ENCODE measurements around the gene PAN2. TPM values are rescaled to one million over a fixed set of nuclear protein-coding genes. Genes with fewer than 3 reads are reported as not detected.

The PAN2 gene
- total RNA-seq, 1 experiment from 2014 or later, result 15.3 TPM

GRCh38 chr12:56334490-56334793 lies 642 bp upstream of the PAN2 start:
- intact Hi-C loops (cut with micrococcal nuclease), result loop anchor here (1.0 kb wide), 1 partner anchor 130 kb away; no protein-coding TSS in a partner anchor
- CTCF ChIA-PET, result no interaction called here
- no peak for ATAC-seq

DNA sequence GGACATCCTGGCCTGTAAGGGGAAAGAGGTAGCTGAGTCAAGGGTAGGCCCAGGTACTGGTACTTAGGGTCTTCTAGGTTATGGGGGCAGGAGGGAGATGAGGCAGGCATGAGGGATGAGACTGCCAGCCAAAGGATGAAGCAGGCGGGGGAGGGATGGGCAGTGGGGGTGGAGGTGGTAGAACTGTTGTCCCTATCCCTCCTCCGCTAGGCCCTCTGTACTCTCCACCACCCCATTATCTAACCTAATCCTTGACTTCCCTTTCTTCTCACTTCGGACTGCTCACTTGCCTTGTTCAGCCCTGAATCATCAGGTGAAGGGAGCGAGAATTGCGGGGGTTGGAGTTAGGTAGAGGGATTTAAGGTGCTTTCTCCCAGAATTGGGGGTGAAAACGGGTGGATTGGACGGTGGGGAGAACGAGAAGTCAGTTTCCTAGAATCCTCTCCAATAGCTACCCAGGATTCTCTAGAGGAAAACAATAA lies 562 bp downstream of the PAN2 start:
- ATAC-seq (no peak), DNase-seq (no peak)
- H3K4me1 ChIP-seq (ENCODE audit: insufficient read depth, low read length), result peaks cover 26% of the 10 kb centered on the region
- no peaks in the 10 kb centered on the region for H4K20me1 ChIP-seq (ENCODE audit: low read length)
- POLR2A ChIA-PET (ENCODE audit: unreplicated experiment), result interaction anchor here (0.6 to 0.9 kb wide), 3 partner anchors 17 to 40 kb away, joined by 4 to 9 read pairs (median 6); partner anchors contain the start of genes CNPY2 and STAT2
- H2AFZ ChIP-seq (ENCODE audit: low read length), result peak overlapping the region; percentile 99
- no peaks in the 10 kb centered on the region for H3K79me2 ChIP-seq (ENCODE audit: low read length)
- no peaks in the 10 kb centered on the region for H3K27me3 ChIP-seq (ENCODE audit: low read length)
- H3K4me3 ChIP-seq (ENCODE audit: low read length), result peak overlapping the region; percentile 72
- H3K9me2 ChIP-seq (replicated peaks; ENCODE audit: low read length), result no peaks in the 10 kb centered on the region
- intact Hi-C loops (cut with micrococcal nuclease), result no loop called here
- H3K4me2 ChIP-seq (ENCODE audit: low read length), result peak overlapping the region; percentile 93
- H3K9ac ChIP-seq (ENCODE audit: low read length), result peak overlapping the region; percentile 91
- peak overlapping the region; percentile 92 for H3K27ac ChIP-seq (ENCODE audit: low read length)
- no peaks in the 10 kb centered on the region for H3F3A ChIP-seq (ENCODE audit: low read length, unreplicated experiment)
- no peaks in the 10 kb centered on the region for H3K9me3 ChIP-seq (ENCODE audit: low read length)
- TF ChIP-seq EZH2 (IDR thresholded peaks at IDR 0.05; ENCODE audit: low read length, unreplicated experiment) (no peak), EZH2phosphoT487 (IDR thresholded peaks at IDR 0.05; ENCODE audit: borderline replicate concordance, low read length) (no peak)
- TF ChIP-seq, protein P1, sequence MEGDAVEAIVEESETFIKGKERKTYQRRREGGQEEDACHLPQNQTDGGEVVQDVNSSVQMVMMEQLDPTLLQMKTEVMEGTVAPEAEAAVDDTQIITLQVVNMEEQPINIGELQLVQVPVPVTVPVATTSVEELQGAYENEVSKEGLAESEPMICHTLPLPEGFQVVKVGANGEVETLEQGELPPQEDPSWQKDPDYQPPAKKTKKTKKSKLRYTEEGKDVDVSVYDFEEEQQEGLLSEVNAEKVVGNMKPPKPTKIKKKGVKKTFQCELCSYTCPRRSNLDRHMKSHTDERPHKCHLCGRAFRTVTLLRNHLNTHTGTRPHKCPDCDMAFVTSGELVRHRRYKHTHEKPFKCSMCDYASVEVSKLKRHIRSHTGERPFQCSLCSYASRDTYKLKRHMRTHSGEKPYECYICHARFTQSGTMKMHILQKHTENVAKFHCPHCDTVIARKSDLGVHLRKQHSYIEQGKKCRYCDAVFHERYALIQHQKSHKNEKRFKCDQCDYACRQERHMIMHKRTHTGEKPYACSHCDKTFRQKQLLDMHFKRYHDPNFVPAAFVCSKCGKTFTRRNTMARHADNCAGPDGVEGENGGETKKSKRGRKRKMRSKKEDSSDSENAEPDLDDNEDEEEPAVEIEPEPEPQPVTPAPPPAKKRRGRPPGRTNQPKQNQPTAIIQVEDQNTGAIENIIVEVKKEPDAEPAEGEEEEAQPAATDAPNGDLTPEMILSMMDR (conservative IDR thresholded peaks at IDR 0.05; ENCODE audit: low read depth, low read length), result no peak
- TSS peak; percentile 94 for BruUV-seq (replicated peaks)
- CTCF ChIA-PET, result no interaction called here
- no peaks in the 10 kb centered on the region for H3K36me3 ChIP-seq (ENCODE audit: low read depth, low read length)

More at GRCh38 chr12:56334490-56334793, 642 bp upstream of the PAN2 start:
- peak overlapping the region; percentile 91 for H3K9ac ChIP-seq (ENCODE audit: low read length)
- H3F3A ChIP-seq (ENCODE audit: low read length, unreplicated experiment), result no peaks in the 10 kb centered on the region
- BruUV-seq (replicated peaks), result TSS peak; percentile 98
- H3K9me2 ChIP-seq (replicated peaks; ENCODE audit: low read length), result no peaks in the 10 kb centered on the region
- H3K27ac ChIP-seq (ENCODE audit: low read length), result peak overlapping the region; percentile 92
- no peaks in the 10 kb centered on the region for H4K20me1 ChIP-seq (ENCODE audit: low read length)
- H3K4me3 ChIP-seq (ENCODE audit: low read length), result peak overlapping the region; percentile 72
- H3K9me3 ChIP-seq (ENCODE audit: low read length), result no peaks in the 10 kb centered on the region
- H3K4me2 ChIP-seq (ENCODE audit: low read length), result peak overlapping the region; percentile 93
- no peaks in the 10 kb centered on the region for H3K36me3 ChIP-seq (ENCODE audit: low read depth, low read length)
- TF ChIP-seq EZH2phosphoT487 (IDR thresholded peaks at IDR 0.05; ENCODE audit: borderline replicate concordance, low read length) (no peak), EZH2 (IDR thresholded peaks at IDR 0.05; ENCODE audit: low read length, unreplicated experiment) (no peak)
- TF ChIP-seq, protein P1 (conservative IDR thresholded peaks at IDR 0.05; ENCODE audit: low read depth, low read length), result no peak
- H3K79me2 ChIP-seq (ENCODE audit: low read length), result no peaks in the 10 kb centered on the region
- peak overlapping the region; percentile 99 for H2AFZ ChIP-seq (ENCODE audit: low read length)
- no peak for DNase-seq
- peaks cover 37% of the 10 kb centered on the region for H3K4me1 ChIP-seq (ENCODE audit: insufficient read depth, low read length)
- H3K27me3 ChIP-seq (ENCODE audit: low read length), result no peaks in the 10 kb centered on the region
- POLR2A ChIA-PET (ENCODE audit: unreplicated experiment), result no interaction called here

DNA sequence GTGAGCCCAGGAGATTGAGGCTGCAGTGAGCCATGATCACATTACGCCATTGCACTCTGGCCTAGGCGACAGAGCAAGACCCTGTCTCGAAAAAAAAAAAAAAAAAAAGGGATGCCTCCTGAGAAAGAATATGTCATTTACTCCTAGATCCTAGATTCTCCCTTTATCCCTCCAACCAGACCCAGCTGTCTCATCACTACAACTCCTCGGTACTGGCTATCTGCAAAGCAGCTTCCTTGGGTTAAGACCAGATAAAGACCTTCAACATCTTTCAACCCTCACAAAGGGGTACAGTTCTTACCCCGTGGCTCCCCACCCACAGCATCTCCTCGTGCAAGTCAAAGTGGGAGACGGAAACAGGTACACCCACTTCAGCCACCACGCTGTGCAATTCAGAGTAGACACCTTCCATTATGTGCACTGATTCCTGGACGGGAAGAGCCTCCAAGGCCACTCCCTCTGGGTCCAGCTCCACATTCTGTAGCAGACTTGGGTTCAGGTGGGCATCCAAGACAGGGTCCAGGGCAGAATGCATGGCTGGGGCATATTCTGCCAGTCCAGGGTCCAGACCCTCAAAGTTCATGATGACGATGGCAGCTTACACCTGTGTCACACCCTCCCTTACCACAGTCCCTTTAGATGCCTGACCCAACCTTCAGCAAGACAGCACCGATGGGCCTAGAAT lies 1.1 kb downstream of the PAN2 start:
- H3K4me3 ChIP-seq (ENCODE audit: low read length), result peak overlapping the region; percentile 72; the same call in 1 of the 2 replicates
- TF ChIP-seq EZH2phosphoT487 (IDR thresholded peaks at IDR 0.05; ENCODE audit: borderline replicate concordance, low read length) (no peak), EZH2 (IDR thresholded peaks at IDR 0.05; ENCODE audit: low read length, unreplicated experiment) (no peak)
- TF ChIP-seq, protein P1 (conservative IDR thresholded peaks at IDR 0.05; ENCODE audit: low read depth, low read length), result no peak
- H3F3A ChIP-seq (ENCODE audit: low read length, unreplicated experiment), result no peaks in the 10 kb centered on the region
- intact Hi-C loops (cut with micrococcal nuclease), result no loop called here
- ATAC-seq (no peak), DNase-seq (no peak)
- BruUV-seq (replicated peaks), result no TSS peak
- no peaks in the 10 kb centered on the region for H3K79me2 ChIP-seq (ENCODE audit: low read length)
- no peaks in the 10 kb centered on the region for H3K9me3 ChIP-seq (ENCODE audit: low read length)
- no peaks in the 10 kb centered on the region for H4K20me1 ChIP-seq (ENCODE audit: low read length)
- POLR2A ChIA-PET (ENCODE audit: unreplicated experiment), result interaction anchor here (0.6 to 0.9 kb wide), 2 partner anchors 17 to 41 kb away, joined by 4 to 6 read pairs; partner anchors contain the start of gene CNPY2
- H3K27me3 ChIP-seq (ENCODE audit: low read length), result no peaks in the 10 kb centered on the region
- no peak overlapping the region for H2AFZ ChIP-seq (ENCODE audit: low read length)
- H3K4me1 ChIP-seq (ENCODE audit: insufficient read depth, low read length), result peaks cover 20% of the 10 kb centered on the region
- H3K9me2 ChIP-seq (replicated peaks; ENCODE audit: low read length), result no peaks in the 10 kb centered on the region
- H3K9ac ChIP-seq (ENCODE audit: low read length), result peak overlapping the region; percentile 91; the same call in 1 of the 2 replicates
- no peak overlapping the region; the same call in 1 of the 2 replicates for H3K27ac ChIP-seq (ENCODE audit: low read length)
- H3K4me2 ChIP-seq (ENCODE audit: low read length), result peak overlapping the region; percentile 93
- CTCF ChIA-PET, result no interaction called here
- no peaks in the 10 kb centered on the region for H3K36me3 ChIP-seq (ENCODE audit: low read depth, low read length)

Data from PC-3 (cell line).